ENCODE results near the gene MYO1B.

DNA sequence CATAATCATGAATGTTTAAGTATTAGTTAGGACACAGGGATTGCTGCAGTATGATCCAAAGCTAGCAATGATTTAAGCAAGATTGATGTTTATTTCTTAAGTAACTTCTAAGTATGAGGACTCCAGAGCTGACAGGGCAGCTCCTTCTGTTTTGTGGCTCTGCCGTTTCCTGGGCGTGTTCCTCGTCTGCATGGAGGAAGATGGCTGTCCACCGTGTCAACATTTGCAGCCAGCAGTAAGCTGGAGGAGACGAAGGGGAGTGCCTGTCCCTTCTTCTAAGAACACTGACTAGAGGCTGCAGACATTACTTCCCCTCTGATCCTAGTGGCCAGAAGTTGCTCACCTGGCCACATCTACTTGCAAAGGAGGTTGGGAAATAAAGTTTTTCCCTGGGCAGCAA, 144.1 kb downstream of the MYO1B start:
- TF ChIP-seq, protein P1, sequence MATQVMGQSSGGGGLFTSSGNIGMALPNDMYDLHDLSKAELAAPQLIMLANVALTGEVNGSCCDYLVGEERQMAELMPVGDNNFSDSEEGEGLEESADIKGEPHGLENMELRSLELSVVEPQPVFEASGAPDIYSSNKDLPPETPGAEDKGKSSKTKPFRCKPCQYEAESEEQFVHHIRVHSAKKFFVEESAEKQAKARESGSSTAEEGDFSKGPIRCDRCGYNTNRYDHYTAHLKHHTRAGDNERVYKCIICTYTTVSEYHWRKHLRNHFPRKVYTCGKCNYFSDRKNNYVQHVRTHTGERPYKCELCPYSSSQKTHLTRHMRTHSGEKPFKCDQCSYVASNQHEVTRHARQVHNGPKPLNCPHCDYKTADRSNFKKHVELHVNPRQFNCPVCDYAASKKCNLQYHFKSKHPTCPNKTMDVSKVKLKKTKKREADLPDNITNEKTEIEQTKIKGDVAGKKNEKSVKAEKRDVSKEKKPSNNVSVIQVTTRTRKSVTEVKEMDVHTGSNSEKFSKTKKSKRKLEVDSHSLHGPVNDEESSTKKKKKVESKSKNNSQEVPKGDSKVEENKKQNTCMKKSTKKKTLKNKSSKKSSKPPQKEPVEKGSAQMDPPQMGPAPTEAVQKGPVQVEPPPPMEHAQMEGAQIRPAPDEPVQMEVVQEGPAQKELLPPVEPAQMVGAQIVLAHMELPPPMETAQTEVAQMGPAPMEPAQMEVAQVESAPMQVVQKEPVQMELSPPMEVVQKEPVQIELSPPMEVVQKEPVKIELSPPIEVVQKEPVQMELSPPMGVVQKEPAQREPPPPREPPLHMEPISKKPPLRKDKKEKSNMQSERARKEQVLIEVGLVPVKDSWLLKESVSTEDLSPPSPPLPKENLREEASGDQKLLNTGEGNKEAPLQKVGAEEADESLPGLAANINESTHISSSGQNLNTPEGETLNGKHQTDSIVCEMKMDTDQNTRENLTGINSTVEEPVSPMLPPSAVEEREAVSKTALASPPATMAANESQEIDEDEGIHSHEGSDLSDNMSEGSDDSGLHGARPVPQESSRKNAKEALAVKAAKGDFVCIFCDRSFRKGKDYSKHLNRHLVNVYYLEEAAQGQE (IDR thresholded peaks at IDR 0.05; ENCODE audit: borderline replicate concordance) = no peak
- TF ChIP-seq, protein P2, sequence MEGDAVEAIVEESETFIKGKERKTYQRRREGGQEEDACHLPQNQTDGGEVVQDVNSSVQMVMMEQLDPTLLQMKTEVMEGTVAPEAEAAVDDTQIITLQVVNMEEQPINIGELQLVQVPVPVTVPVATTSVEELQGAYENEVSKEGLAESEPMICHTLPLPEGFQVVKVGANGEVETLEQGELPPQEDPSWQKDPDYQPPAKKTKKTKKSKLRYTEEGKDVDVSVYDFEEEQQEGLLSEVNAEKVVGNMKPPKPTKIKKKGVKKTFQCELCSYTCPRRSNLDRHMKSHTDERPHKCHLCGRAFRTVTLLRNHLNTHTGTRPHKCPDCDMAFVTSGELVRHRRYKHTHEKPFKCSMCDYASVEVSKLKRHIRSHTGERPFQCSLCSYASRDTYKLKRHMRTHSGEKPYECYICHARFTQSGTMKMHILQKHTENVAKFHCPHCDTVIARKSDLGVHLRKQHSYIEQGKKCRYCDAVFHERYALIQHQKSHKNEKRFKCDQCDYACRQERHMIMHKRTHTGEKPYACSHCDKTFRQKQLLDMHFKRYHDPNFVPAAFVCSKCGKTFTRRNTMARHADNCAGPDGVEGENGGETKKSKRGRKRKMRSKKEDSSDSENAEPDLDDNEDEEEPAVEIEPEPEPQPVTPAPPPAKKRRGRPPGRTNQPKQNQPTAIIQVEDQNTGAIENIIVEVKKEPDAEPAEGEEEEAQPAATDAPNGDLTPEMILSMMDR (IDR thresholded peaks at IDR 0.05; ENCODE audit: poor library complexity, severe bottlenecking) = no peak
- TF ChIP-seq SMC3 (conservative IDR thresholded peaks at IDR 0.05; ENCODE audit: poor library complexity) (no peak), EZH2 (IDR thresholded peaks at IDR 0.05; ENCODE audit: borderline replicate concordance, insufficient read depth, low read length, poor library complexity, severe bottlenecking) (no peak), TAF1 (IDR thresholded peaks at IDR 0.05; ENCODE audit: low read depth) (no peak), POLR2AphosphoS5 (IDR thresholded peaks at IDR 0.05) (no peak), RAD21 (conservative IDR thresholded peaks at IDR 0.05) (no peak), EP300 (conservative IDR thresholded peaks at IDR 0.05; ENCODE audit: poor library complexity, severe bottlenecking) (no peak), MXI1 (conservative IDR thresholded peaks at IDR 0.05; ENCODE audit: poor library complexity, severe bottlenecking) (no peak)
